BE2C (cell line): Measurements from ENCODE around the gene NANOS3.

ENCODE experiments used
- DNase-seq: peaks from one replicate; pipeline ENCODE4 v3.0.0-alpha.2; 2020
- H3K27me3 ChIP-seq: fragments of 250-450 bp; sonication (Bioruptor Pico); 2 replicates; pipeline ENCODE4 v1.5.1; 2020; ENCODE audit warnings: mild to moderate bottlenecking
- H3K36me3 ChIP-seq: fragments of 250-450 bp; sonication (Bioruptor Pico); 2 replicates; pipeline ENCODE4 v1.5.1; 2020; ENCODE audit warnings: mild to moderate bottlenecking
- H3K4me1 ChIP-seq: fragments of 250-450 bp; sonication (Bioruptor Pico); 2 replicates; pipeline ENCODE4 v1.5.1; 2020
- H3K4me3 ChIP-seq: 2 replicates; pipeline ENCODE4 v1.5.1; 2011; ENCODE audit warnings: low read depth, low read length
- H3K9me3 ChIP-seq: fragments of 250-450 bp; sonication (Bioruptor Pico); 2 replicates; pipeline ENCODE4 v1.5.1; 2020
- CTCF ChIP-seq: IDR thresholded peaks from 2 replicates; pipeline ENCODE4 v1.5.1; 2012; ENCODE audit warnings: mild to moderate bottlenecking, low read depth, low read length

The NANOS3 gene

DNA sequence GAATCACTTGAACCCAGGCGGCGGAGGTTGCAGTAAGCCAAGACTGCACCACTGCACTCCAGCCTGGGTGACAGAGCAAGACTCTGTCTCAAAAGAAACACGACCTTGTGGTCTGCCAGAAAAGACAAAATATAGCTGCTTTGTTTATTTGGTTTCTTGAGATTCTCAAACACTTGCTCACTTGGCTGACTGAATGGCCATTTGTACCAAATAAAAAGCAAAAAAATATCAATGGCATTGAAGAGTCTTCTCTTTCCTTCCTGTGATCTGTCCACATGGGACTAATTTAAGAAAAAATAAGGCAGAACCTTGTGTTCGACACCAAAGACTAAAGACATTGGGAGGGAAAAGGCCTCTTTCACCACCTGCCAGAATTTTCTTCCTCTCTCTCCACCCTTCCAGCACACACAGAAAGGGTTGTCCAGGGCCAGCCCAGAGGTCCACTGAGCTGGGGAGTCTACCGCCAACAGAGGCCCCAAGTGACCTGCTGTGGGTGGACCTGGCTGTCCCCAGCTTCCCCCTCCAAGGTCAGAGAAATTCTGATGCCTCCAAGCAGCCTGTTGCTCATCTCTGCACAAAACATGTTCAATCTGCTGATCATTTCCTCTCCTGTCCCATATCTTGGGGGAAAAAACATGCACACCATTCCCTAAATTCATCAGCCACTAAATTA lies 23.1 kb downstream of the NANOS3 start:
- H3K4me1 ChIP-seq: no peaks in the 10 kb centered on the region
- H3K9me3 ChIP-seq: no peaks in the 10 kb centered on the region
- DNase-seq: no peak
- H3K27me3 ChIP-seq: no peaks in the 10 kb centered on the region
- H3K4me3 ChIP-seq: no peak overlapping the region
- no peak for TF ChIP-seq CTCF
- no peaks in the 10 kb centered on the region for H3K36me3 ChIP-seq

GRCh38 chr19:13902993-13903555 lies 26.1 kb downstream of the NANOS3 start:
- Histone ChIP-seq H3K4me3 (no peak overlapping the region), H3K4me1 (no peaks in the 10 kb centered on the region), H3K36me3 (no peaks in the 10 kb centered on the region), H3K9me3 (no peaks in the 10 kb centered on the region), H3K27me3 (no peaks in the 10 kb centered on the region)
- TF ChIP-seq CTCF: peak; percentile 65
- DNase-seq: peak; percentile 41

- Histone ChIP-seq H3K27me3 (no peaks in the 10 kb centered on the region), H3K36me3 (no peaks in the 10 kb centered on the region), H3K4me3 (peak within 1 kb of the TSS; percentile 69), H3K4me1 (no peaks in the 10 kb centered on the region), H3K9me3 (no peaks in the 10 kb centered on the region)
- no peak for TF ChIP-seq CTCF
- peak; percentile 93 for DNase-seq
These were observed 28.9 kb downstream of the NANOS3 start, which contains the start of the genes BRME1 and CC2D1A for GRCh38 chr19:13905634-13906520. TSS of gene BRME1 (minus strand) at chr19:13906117. CDS start at chr19:13904892, 1,225 bp downstream. TSS of gene CC2D1A (plus strand) at chr19:13906201. CDS start at chr19:13906442, 241 bp downstream.

GRCh38 chr19:13906521-13906904 lies 29.6 kb downstream of the NANOS3 start:
- TF ChIP-seq CTCF: no peak
- Histone ChIP-seq H3K9me3 (no peaks in the 10 kb centered on the region), H3K4me1 (no peaks in the 10 kb centered on the region), H3K4me3 (peak overlapping the region; percentile 69), H3K36me3 (no peaks in the 10 kb centered on the region), H3K27me3 (no peaks in the 10 kb centered on the region)
- no peak for DNase-seq

DNA sequence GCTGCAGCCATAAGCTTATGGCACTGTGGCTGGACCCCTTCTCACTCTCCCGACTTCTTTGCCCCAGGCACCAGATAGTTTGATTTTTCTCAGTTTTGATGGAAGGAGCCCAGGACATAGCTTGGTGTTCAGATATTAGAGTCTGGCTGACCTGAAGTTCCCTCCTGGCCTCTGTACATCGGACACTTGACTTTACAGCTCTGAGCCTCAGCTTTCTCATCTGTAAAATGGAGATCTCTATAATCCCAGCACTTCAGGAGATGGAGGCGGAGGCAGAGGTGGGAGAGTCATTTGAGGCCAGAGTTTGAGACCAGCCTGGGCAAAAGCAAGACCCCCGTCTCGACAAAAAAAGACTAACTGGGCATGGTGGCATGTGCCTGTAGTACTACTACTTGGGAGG lies 30.0 kb downstream of the NANOS3 start:
- no peaks in the 10 kb centered on the region for H3K9me3 ChIP-seq
- no peaks in the 10 kb centered on the region for H3K4me1 ChIP-seq
- no peak for TF ChIP-seq CTCF
- DNase-seq: no peak
- no peaks in the 10 kb centered on the region for H3K27me3 ChIP-seq
- no peaks in the 10 kb centered on the region for H3K36me3 ChIP-seq
- H3K4me3 ChIP-seq: peak overlapping the region; percentile 69
